ENCODE measurements around the gene TNFRSF14.

The TNFRSF14 gene

GRCh38 chr1:2558420-2558819 lies 2.2 kb downstream of the TNFRSF14 start:
- DNase-seq (ENCODE audit: low read depth in 1 of 2, low spot score in 1 of 2) = no peak
- Histone ChIP-seq H3K27me3 (ENCODE audit: insufficient read depth, poor library complexity, severe bottlenecking) (no peaks in the 10 kb centered on the region), H3K27ac (replicated peaks) (no peak overlapping the region), H3K4me3 (replicated peaks; ENCODE audit: insufficient read depth, low read length) (no peak overlapping the region)
- no peak for TF ChIP-seq REST (IDR thresholded peaks at IDR 0.05; ENCODE audit: insufficient replicate concordance, low read depth)
- no peak for TF ChIP-seq POLR2AphosphoS5 (IDR thresholded peaks at IDR 0.05; ENCODE audit: low read depth)
- TF ChIP-seq SPI1 (IDR thresholded peaks at IDR 0.05; ENCODE audit: borderline replicate concordance, low read depth) = no peak
- no peak for TF ChIP-seq GABPA (IDR thresholded peaks at IDR 0.05; ENCODE audit: low read depth)
- no peak for TF ChIP-seq CTCF (IDR thresholded peaks at IDR 0.05; ENCODE audit: insufficient read depth, low read length)

- TF ChIP-seq REST (IDR thresholded peaks at IDR 0.05; ENCODE audit: insufficient replicate concordance, low read depth) (no peak), CTCF (IDR thresholded peaks at IDR 0.05; ENCODE audit: insufficient read depth, low read length) (no peak), SPI1 (IDR thresholded peaks at IDR 0.05; ENCODE audit: borderline replicate concordance, low read depth) (no peak), POLR2AphosphoS5 (IDR thresholded peaks at IDR 0.05; ENCODE audit: low read depth) (no peak), GABPA (IDR thresholded peaks at IDR 0.05; ENCODE audit: low read depth) (no peak)
- no peak for DNase-seq (ENCODE audit: low read depth in 1 of 2, low spot score in 1 of 2)
- Histone ChIP-seq H3K27ac (replicated peaks) (no peak overlapping the region), H3K27me3 (ENCODE audit: insufficient read depth, poor library complexity, severe bottlenecking) (no peaks in the 10 kb centered on the region), H3K4me3 (replicated peaks; ENCODE audit: insufficient read depth, low read length) (no peak overlapping the region)
These were observed 2.7 kb downstream of the TNFRSF14 start for GRCh38 chr1:2558861-2559260.

- Histone ChIP-seq H3K4me3 (replicated peaks; ENCODE audit: insufficient read depth, low read length) (no peak overlapping the region), H3K27me3 (ENCODE audit: insufficient read depth, poor library complexity, severe bottlenecking) (no peaks in the 10 kb centered on the region), H3K27ac (replicated peaks) (no peak overlapping the region)
- no peak for DNase-seq (ENCODE audit: low read depth in 1 of 2, low spot score in 1 of 2)
- TF ChIP-seq POLR2AphosphoS5 (IDR thresholded peaks at IDR 0.05; ENCODE audit: low read depth) (no peak), CTCF (IDR thresholded peaks at IDR 0.05; ENCODE audit: insufficient read depth, low read length) (no peak), REST (IDR thresholded peaks at IDR 0.05; ENCODE audit: insufficient replicate concordance, low read depth) (no peak), GABPA (IDR thresholded peaks at IDR 0.05; ENCODE audit: low read depth) (no peak), SPI1 (IDR thresholded peaks at IDR 0.05; ENCODE audit: borderline replicate concordance, low read depth) (no peak)
These were observed 3.5 kb downstream of the TNFRSF14 start for GRCh38 chr1:2559509-2560298.

Data from HL-60 (cell line).